ENCODE results near the gene GABRG3. TPM values are rescaled to one million over a fixed set of nuclear protein-coding genes. Genes with fewer than 3 reads are reported as not detected.

The GABRG3 gene
- total RNA-seq, 1 donor from 2014 or later = 2.6 TPM

- no peaks in the 10 kb centered on the region for H3K27me3 Mint-ChIP-seq
- H3K4me1 Mint-ChIP-seq (ENCODE audit: unreplicated experiment) = peaks cover 17% of the 10 kb centered on the region
- H3K4me3 Mint-ChIP-seq = no peak overlapping the region
- no peak overlapping the region for H3K27ac Mint-ChIP-seq
- no peaks in the 10 kb centered on the region for H3K9me3 Mint-ChIP-seq
- DNase-seq (ENCODE audit: extremely low spot score, unreplicated experiment) = no peak
- H3K36me3 Mint-ChIP-seq = no peaks in the 10 kb centered on the region
- TF ChIP-seq CTCF (conservative IDR thresholded peaks at IDR 0.05) = no peak
Observed at GRCh38 chr15:27396996-27397395, 426.0 kb downstream of the GABRG3 start.

DNA sequence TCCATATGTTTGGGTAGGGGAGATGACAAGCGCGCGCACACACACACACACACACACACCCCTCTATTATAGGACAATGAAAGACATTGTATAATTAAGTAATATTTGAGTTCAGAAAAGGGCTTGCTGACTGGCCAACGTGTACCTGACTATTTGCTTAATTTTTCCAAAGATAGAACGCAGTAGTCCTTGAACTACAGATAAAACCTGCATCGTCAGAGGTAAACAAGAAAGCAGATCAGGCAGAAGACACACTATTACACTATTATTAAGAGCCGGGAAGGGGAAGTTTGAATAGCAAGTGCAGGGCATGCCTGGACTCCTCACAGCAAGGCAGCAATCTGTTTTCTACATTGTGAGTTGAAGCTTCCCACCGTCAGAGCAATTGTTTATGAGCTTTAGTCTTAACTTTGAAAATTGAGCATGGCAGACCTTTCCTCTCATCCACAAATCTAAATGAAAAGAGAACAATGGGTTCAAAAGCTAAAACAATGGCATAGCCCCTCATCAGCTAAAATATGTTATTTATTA, 427.7 kb downstream of the GABRG3 start:
- Mint-ChIP-seq H3K27me3 (no peaks in the 10 kb centered on the region), H3K4me1 (ENCODE audit: unreplicated experiment) (peaks cover 17% of the 10 kb centered on the region), H3K36me3 (no peaks in the 10 kb centered on the region), H3K4me3 (peak overlapping the region; percentile 8), H3K27ac (no peak overlapping the region), H3K9me3 (no peaks in the 10 kb centered on the region)
- TF ChIP-seq CTCF (conservative IDR thresholded peaks at IDR 0.05) = no peak
- DNase-seq (ENCODE audit: extremely low spot score, unreplicated experiment) = no peak

GRCh38 chr15:27399241-27399640, 428.3 kb downstream of the GABRG3 start:
- Mint-ChIP-seq H3K27ac (no peak overlapping the region), H3K9me3 (no peaks in the 10 kb centered on the region), H3K4me1 (ENCODE audit: unreplicated experiment) (peaks cover 17% of the 10 kb centered on the region), H3K4me3 (no peak overlapping the region), H3K36me3 (no peaks in the 10 kb centered on the region), H3K27me3 (no peaks in the 10 kb centered on the region)
- no peak for TF ChIP-seq CTCF (conservative IDR thresholded peaks at IDR 0.05)
- DNase-seq (ENCODE audit: extremely low spot score, unreplicated experiment) = no peak

GRCh38 chr15:27401471-27401870, 430.5 kb downstream of the GABRG3 start:
- H3K27ac Mint-ChIP-seq = no peak overlapping the region
- no peak overlapping the region for H3K4me3 Mint-ChIP-seq
- no peaks in the 10 kb centered on the region for H3K36me3 Mint-ChIP-seq
- H3K27me3 Mint-ChIP-seq = no peaks in the 10 kb centered on the region
- DNase-seq (ENCODE audit: extremely low spot score, unreplicated experiment) = no peak
- peaks cover 17% of the 10 kb centered on the region for H3K4me1 Mint-ChIP-seq (ENCODE audit: unreplicated experiment)
- peaks cover 4% of the 10 kb centered on the region for H3K9me3 Mint-ChIP-seq
- TF ChIP-seq CTCF (conservative IDR thresholded peaks at IDR 0.05) = no peak

- no peaks in the 10 kb centered on the region for H3K27me3 Mint-ChIP-seq
- DNase-seq (ENCODE audit: extremely low spot score, unreplicated experiment) = no peak
- no peaks in the 10 kb centered on the region for H3K36me3 Mint-ChIP-seq
- H3K27ac Mint-ChIP-seq = no peak overlapping the region
- peaks cover 4% of the 10 kb centered on the region for H3K9me3 Mint-ChIP-seq
- H3K4me1 Mint-ChIP-seq (ENCODE audit: unreplicated experiment) = peaks cover 13% of the 10 kb centered on the region
- TF ChIP-seq CTCF (conservative IDR thresholded peaks at IDR 0.05) = no peak
- H3K4me3 Mint-ChIP-seq = no peak overlapping the region
Observed at GRCh38 chr15:27408428-27408827, 437.4 kb downstream of the GABRG3 start.

Data from type B pancreatic cell (in vitro differentiated cells).